Keratinocyte (primary cell): ENCODE results near the gene OAS3. TPM values are rescaled to one million over a fixed set of nuclear protein-coding genes. Genes with fewer than 3 reads are reported as not detected.

Source experiments
- DNase-seq: peaks from one replicate; pipeline ENCODE4 v3.0.0-alpha.2; 2011; ENCODE audit warnings: low read depth, missing footprints, low spot score
- FAIRE-seq: peaks from 2 replicates; lab custom pipeline; 2011; peaks lifted over from hg19 to GRCh38; lab: Jason Lieb, UNC
- H2AFZ ChIP-seq: 2 replicates; pipeline ENCODE4 v1.6.0; 2012; ENCODE audit warnings: low read length, control low read depth, inconsistent platforms; ENCODE audit not compliant: control insufficient read depth
- H3K27ac ChIP-seq: 2 replicates; pipeline ENCODE4 v1.5.1; 2011; ENCODE audit warnings: low read length; ENCODE audit not compliant: control insufficient read depth, insufficient read depth
- H3K27me3 ChIP-seq: 3 replicates; pipeline ENCODE4 v1.6.0; 2011; ENCODE audit warnings: low read length; ENCODE audit not compliant: control insufficient read depth, insufficient read depth; ENCODE audit errors: extremely low read depth
- H3K36me3 ChIP-seq, 2 experiments: 2 replicates in 1 of 2; 3 replicates in 1 of 2; pipeline ENCODE4 v1.5.1; 2011; ENCODE audit warnings: low read length in 2 of 2, mild to moderate bottlenecking in 1 of 2; ENCODE audit not compliant: control insufficient read depth in 2 of 2, insufficient read depth in 2 of 2; ENCODE audit errors: extremely low read depth in 1 of 2
- H3K4me1 ChIP-seq: 3 replicates; pipeline ENCODE4 v1.5.1; 2011; ENCODE audit warnings: low read length; ENCODE audit not compliant: control insufficient read depth, insufficient read depth; ENCODE audit errors: extremely low read depth
- H3K4me2 ChIP-seq: 3 replicates; pipeline ENCODE4 v1.6.0; 2011; ENCODE audit warnings: low read depth, low read length; ENCODE audit not compliant: control insufficient read depth, insufficient read depth; ENCODE audit errors: extremely low read depth
- H3K4me3 ChIP-seq, 3 experiments: fragments of 200-600 bp in 1 of 3; sonication (generic) in 1 of 3; 2 replicates in 2 of 3; 3 replicates in 1 of 3; pipeline ENCODE4 v1.5.1; 2011 to 2016; ENCODE audit warnings: low read length in 3 of 3, mild to moderate bottlenecking in 3 of 3, control low read depth in 2 of 3, inconsistent platforms in 1 of 3, low read depth in 1 of 3, mixed read lengths in 1 of 3, mixed run types in 1 of 3, moderate library complexity in 1 of 3; ENCODE audit not compliant: control insufficient read depth in 2 of 3, insufficient read depth in 2 of 3; ENCODE audit errors: extremely low read depth in 1 of 3
- H3K79me2 ChIP-seq: 2 replicates; pipeline ENCODE4 v1.6.0; 2012; ENCODE audit warnings: low read length; ENCODE audit not compliant: control insufficient read depth, insufficient read depth
- H3K9ac ChIP-seq: 3 replicates; pipeline ENCODE4 v1.6.0; 2011; ENCODE audit warnings: low read length; ENCODE audit not compliant: control insufficient read depth, insufficient read depth; ENCODE audit errors: extremely low read depth
- H3K9me1 ChIP-seq: 3 replicates; pipeline ENCODE4 v1.6.0; 2011; ENCODE audit warnings: low read length; ENCODE audit not compliant: control insufficient read depth, insufficient read depth; ENCODE audit errors: extremely low read depth
- H3K9me3 ChIP-seq: 2 replicates; pipeline ENCODE4 v1.5.1; 2012; ENCODE audit warnings: low read depth, low read length; ENCODE audit not compliant: control insufficient read depth
- H4K20me1 ChIP-seq: 3 replicates; pipeline ENCODE4 v1.6.0; 2011; ENCODE audit warnings: low read length; ENCODE audit not compliant: control insufficient read depth, insufficient read depth; ENCODE audit errors: extremely low read depth
- CTCF ChIP-seq, 3 experiments: IDR thresholded peaks in 1 of 3; conservative IDR thresholded peaks in 1 of 3; optimal IDR thresholded peaks in 1 of 3; 2 replicates in 2 of 3; 3 replicates in 1 of 3; pipeline versions ENCODE3 to v1.5.1; 2011; ENCODE audit warnings: low read length in 3 of 3, mild to moderate bottlenecking in 3 of 3, moderate library complexity in 2 of 3, control low read depth in 1 of 3, inconsistent platforms in 1 of 3; ENCODE audit not compliant: insufficient read depth in 2 of 3; ENCODE audit errors: extremely low read depth in 1 of 3
- EZH2 ChIP-seq: IDR thresholded peaks from one replicate; pipeline ENCODE4 v1.6.1; 2012; ENCODE audit warnings: inconsistent platforms, mild to moderate bottlenecking, low read length, moderate library complexity
- dilution Hi-C: fragments of 300-500 bp; cut with MboI; formaldehyde crosslinking; loops from one replicate; pipeline ENCODE4 v1.7.0; 2020; ENCODE audit warnings: low sequenced_read_pairs; ENCODE audit not compliant: extremely low pct_ligation_motif_present
- polyA plus RNA-seq, 5 experiments: library from polyadenylated mRNA; depleted of rRNA in 3 of 5; stranded (reverse) in 3 of 5; stranded (forward) in 1 of 5; unstranded in 1 of 5; fragments of >200 nt; gene quantifications; 1 replicate in 1 of 5; 2 replicates in 3 of 5; 3 replicates in 1 of 5; pipeline versions ENCODE4 v1.2.1 to v1.2.3, GENCODE V29; 2011 to 2012; ENCODE audit warnings: missing spikeins in 2 of 5, low read depth in 1 of 5, low replicate concordance in 1 of 5

OAS3 gene
- polyA plus RNA-seq, 1 donor (not counting 4 experiments of a cell fraction or from before 2014, with no cell fraction given) = 59.2 TPM

GRCh38 chr12:112967306-112967705, 29.0 kb downstream of the OAS3 start:
- Histone ChIP-seq H3K4me2 (no peak overlapping the region), H3K4me3 (no peak overlapping the region), H3K79me2 (no peaks in the 10 kb centered on the region), H3K4me1 (no peaks in the 10 kb centered on the region), H3K27me3 (no peaks in the 10 kb centered on the region), H3K27ac (no peak overlapping the region), H3K9ac (no peak overlapping the region), H3K9me1 (no peaks in the 10 kb centered on the region), H3K9me3 (no peaks in the 10 kb centered on the region), H4K20me1 (no peaks in the 10 kb centered on the region), H2AFZ (no peak overlapping the region), H3K36me3 (peaks cover 33 to 51% of the 10 kb centered on the region in 2 experiments)
- dilution Hi-C loops = no loop called here
- FAIRE-seq (no peak), DNase-seq (no peak)
- TF ChIP-seq CTCF (optimal IDR thresholded peaks at IDR 0.05 in 1 of 3, IDR thresholded peaks at IDR 0.05 in 1 of 3, conservative IDR thresholded peaks at IDR 0.05 in 1 of 3; ENCODE audit: extremely low read depth in 1 of 3, insufficient read depth in 2 of 3, low read length in 3 of 3) = no peak
- TF ChIP-seq EZH2 = no peak

- no peaks in the 10 kb centered on the region for H4K20me1 ChIP-seq
- no peaks in the 10 kb centered on the region for H3K79me2 ChIP-seq
- no peak for DNase-seq
- H3K36me3 ChIP-seq = peaks cover 28 to 46% of the 10 kb centered on the region in 2 experiments
- H3K4me2 ChIP-seq = no peak overlapping the region
- no peaks in the 10 kb centered on the region for H3K4me1 ChIP-seq
- TF ChIP-seq CTCF (optimal IDR thresholded peaks at IDR 0.05 in 1 of 3, IDR thresholded peaks at IDR 0.05 in 1 of 3, conservative IDR thresholded peaks at IDR 0.05 in 1 of 3; ENCODE audit: extremely low read depth in 1 of 3, insufficient read depth in 2 of 3, low read length in 3 of 3) (no peak), EZH2 (no peak)
- no peak overlapping the region for H3K4me3 ChIP-seq
- H3K9me3 ChIP-seq = no peaks in the 10 kb centered on the region
- no peak overlapping the region for H3K27ac ChIP-seq
- no peak overlapping the region for H3K9ac ChIP-seq
- no peak for FAIRE-seq
- H2AFZ ChIP-seq = no peak overlapping the region
- no peaks in the 10 kb centered on the region for H3K9me1 ChIP-seq
- dilution Hi-C loops = no loop called here
- H3K27me3 ChIP-seq = no peaks in the 10 kb centered on the region
Measured at GRCh38 chr12:112967858-112968257, 29.6 kb downstream of the OAS3 start.
